22Rv1 (cell line): ENCODE data around the gene SF3B2.

Source experiments
- CTCF ChIP-seq: fragments of 450-650 bp; IDR thresholded peaks from 2 replicates; pipeline ENCODE4 v1.5.1; 2017; ENCODE audit warnings: mild to moderate bottlenecking
- ZFX ChIP-seq: fragments of 450-650 bp; IDR thresholded peaks from 2 replicates; pipeline ENCODE4 v1.6.1; 2017; ENCODE audit warnings: antibody characterized with exemption, borderline replicate concordance

GRCh38 chr11:66012371-66012945 is 39.7 kb upstream of the SF3B2 start:
- TF ChIP-seq CTCF = no peak
- TF ChIP-seq ZFX = no peak
